ENCODE results near the gene UGT1A8. TPM values are rescaled to one million over a fixed set of nuclear protein-coding genes. Genes with fewer than 3 reads are reported as not detected.

Gene UGT1A8
- total RNA-seq, 1 donor from 2014 or later = 0.17 TPM

DNA sequence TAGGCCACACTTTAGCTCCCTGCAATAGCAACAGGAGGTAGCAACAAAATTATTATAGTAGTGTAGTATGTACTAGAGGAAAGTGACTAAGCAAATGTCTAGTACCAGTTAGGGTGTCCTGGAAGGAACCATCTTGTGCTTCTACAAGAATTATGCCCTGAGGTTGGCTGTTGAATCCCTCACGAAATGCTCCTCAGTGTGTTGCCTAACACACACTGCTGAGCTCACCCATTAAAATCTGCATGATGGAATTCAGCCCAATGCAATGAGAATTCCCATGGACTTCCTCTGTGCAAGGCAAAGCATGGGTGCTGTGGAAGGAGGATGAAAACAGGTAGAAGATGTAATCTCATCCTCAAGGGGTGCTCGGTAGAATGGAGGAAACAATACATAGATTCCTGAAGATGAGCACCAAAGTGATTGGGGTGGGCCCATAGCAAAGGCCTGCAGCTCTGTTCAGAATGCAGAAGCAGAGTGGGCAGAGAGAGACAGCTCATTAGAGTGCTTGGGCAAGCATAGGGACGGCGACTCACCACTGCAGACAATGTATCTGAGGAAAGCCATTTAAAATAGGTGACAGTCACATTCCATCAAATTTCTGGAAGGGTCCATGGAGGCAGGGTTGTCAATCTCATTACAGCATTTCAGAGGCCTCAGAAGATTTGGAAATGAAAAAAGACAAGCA is 63.1 kb downstream of the UGT1A8 start:
- peaks cover 15% of the 10 kb centered on the region for H3K27me3 Mint-ChIP-seq
- no peaks in the 10 kb centered on the region for H3K9me3 Mint-ChIP-seq
- H3K4me3 Mint-ChIP-seq = no peak overlapping the region
- TF ChIP-seq, protein P1, sequence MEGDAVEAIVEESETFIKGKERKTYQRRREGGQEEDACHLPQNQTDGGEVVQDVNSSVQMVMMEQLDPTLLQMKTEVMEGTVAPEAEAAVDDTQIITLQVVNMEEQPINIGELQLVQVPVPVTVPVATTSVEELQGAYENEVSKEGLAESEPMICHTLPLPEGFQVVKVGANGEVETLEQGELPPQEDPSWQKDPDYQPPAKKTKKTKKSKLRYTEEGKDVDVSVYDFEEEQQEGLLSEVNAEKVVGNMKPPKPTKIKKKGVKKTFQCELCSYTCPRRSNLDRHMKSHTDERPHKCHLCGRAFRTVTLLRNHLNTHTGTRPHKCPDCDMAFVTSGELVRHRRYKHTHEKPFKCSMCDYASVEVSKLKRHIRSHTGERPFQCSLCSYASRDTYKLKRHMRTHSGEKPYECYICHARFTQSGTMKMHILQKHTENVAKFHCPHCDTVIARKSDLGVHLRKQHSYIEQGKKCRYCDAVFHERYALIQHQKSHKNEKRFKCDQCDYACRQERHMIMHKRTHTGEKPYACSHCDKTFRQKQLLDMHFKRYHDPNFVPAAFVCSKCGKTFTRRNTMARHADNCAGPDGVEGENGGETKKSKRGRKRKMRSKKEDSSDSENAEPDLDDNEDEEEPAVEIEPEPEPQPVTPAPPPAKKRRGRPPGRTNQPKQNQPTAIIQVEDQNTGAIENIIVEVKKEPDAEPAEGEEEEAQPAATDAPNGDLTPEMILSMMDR (conservative IDR thresholded peaks at IDR 0.05) = no peak
- DNase-seq (ENCODE audit: extremely low spot score, unreplicated experiment) = no peak
- no peak overlapping the region for H3K27ac Mint-ChIP-seq
- no peaks in the 10 kb centered on the region for H3K4me1 Mint-ChIP-seq (ENCODE audit: unreplicated experiment)
- no peaks in the 10 kb centered on the region for H3K36me3 Mint-ChIP-seq

DNA sequence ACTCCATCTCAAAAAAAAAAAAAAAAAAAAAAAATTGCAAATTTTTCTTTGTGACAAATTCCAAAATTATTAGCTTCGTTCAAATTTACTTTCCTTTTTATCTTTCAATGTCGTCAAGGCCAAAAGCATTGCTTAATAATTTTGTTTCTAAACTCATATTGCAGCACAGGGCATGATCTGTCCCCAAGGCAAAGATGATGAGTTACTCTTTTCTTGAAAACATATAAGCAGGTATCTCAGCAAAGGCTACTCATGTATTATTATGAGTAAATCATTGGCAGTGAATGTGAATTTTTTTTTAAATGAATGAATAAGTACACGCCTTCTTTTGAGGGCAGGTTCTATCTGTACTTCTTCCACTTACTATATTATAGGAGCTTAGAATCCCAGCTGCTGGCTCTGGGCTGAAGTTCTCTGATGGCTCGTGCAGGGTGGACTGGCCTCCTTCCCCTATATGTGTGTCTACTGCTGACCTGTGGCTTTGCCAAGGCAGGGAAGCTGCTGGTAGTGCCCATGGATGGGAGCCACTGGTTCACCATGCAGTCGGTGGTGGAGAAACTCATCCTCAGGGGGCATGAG is 64.2 kb downstream of the UGT1A8 start, which contains the start of gene UGT1A7:
Gene UGT1A7, plus strand, starts transcription at position 381 of the 579 bp plus-strand sequence. Its CDS starts 37 bp downstream, at position 418.
- no peaks in the 10 kb centered on the region for H3K9me3 Mint-ChIP-seq
- no peak within 1 kb of the TSS for H3K4me3 Mint-ChIP-seq
- TF ChIP-seq, protein P1 (conservative IDR thresholded peaks at IDR 0.05) = no peak
- no peaks in the 10 kb centered on the region for H3K4me1 Mint-ChIP-seq (ENCODE audit: unreplicated experiment)
- H3K27ac Mint-ChIP-seq = no peak within 1 kb of the TSS
- H3K27me3 Mint-ChIP-seq = peaks cover 18% of the 10 kb centered on the region
- no peak for DNase-seq (ENCODE audit: extremely low spot score, unreplicated experiment)
- no peaks in the 10 kb centered on the region for H3K36me3 Mint-ChIP-seq

DNA sequence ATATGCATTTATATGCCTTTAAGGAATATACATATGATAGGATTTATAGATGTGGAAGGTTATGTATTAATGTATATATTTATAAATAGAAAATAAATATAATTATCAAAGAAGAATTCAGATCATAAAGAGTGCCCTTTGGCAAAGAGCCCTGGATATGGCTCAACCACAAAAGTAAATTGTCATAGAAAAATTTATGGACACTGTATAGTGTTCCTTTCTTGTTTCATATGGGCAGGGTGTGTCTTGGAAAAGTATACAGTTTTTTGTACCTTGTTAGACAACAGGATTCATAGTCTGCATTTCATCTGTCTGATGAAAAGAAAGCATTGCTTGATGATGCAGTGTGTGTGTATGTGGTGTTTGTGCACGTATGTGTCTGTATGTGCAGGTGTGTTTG is 67.2 kb downstream of the UGT1A8 start:
- Mint-ChIP-seq H3K4me1 (ENCODE audit: unreplicated experiment) (no peaks in the 10 kb centered on the region), H3K27me3 (peaks cover 15% of the 10 kb centered on the region), H3K27ac (no peak overlapping the region), H3K9me3 (no peaks in the 10 kb centered on the region), H3K36me3 (no peaks in the 10 kb centered on the region), H3K4me3 (no peak overlapping the region)
- DNase-seq (ENCODE audit: extremely low spot score, unreplicated experiment) = no peak
- TF ChIP-seq, protein P1 (conservative IDR thresholded peaks at IDR 0.05) = no peak

DNA sequence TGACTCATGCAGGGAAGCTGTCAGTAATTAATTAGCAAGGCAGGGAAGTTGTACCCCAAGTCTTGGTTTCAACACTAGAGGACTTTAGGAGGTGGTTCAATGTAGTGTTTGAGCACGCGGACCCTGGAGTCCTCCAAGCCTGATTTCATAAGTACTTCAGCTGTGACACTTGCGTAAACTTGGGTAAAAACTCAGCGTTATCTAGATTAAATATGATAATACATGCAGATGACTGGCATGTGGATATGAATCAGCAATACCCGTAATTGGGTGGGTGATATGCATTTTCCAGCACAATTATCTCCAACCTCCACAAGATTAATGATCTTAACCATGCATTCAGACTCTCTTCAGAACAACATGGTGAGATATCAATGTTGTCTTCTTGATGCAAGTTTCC is 69.5 kb downstream of the UGT1A8 start:
- H3K4me1 Mint-ChIP-seq (ENCODE audit: unreplicated experiment) = no peaks in the 10 kb centered on the region
- H3K27ac Mint-ChIP-seq = no peak overlapping the region
- no peaks in the 10 kb centered on the region for H3K9me3 Mint-ChIP-seq
- no peaks in the 10 kb centered on the region for H3K36me3 Mint-ChIP-seq
- TF ChIP-seq, protein P1 (conservative IDR thresholded peaks at IDR 0.05) = no peak
- peaks cover 8% of the 10 kb centered on the region for H3K27me3 Mint-ChIP-seq
- DNase-seq (ENCODE audit: extremely low spot score, unreplicated experiment) = no peak
- no peak overlapping the region for H3K4me3 Mint-ChIP-seq

DNA sequence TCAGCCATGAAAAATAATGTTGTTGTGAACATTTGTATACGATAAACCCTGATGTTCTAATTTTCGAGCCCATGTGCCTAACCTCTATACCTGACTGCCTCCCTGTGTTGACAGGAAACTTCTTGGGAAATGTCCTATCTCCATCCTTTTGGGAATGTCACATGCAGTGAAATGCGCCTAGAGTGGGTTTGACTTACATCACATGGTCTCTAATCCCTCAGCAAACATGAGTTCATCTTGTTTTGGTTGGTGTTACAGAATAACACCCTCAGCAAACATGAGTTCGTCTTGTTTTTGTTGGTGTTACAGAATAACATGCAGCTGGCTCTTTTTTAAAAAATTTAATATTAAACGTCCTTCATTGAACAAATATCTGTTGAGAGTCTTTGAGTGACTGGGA is 70.9 kb downstream of the UGT1A8 start:
- H3K4me1 Mint-ChIP-seq (ENCODE audit: unreplicated experiment) = no peaks in the 10 kb centered on the region
- TF ChIP-seq, protein P1 (conservative IDR thresholded peaks at IDR 0.05) = no peak
- H3K36me3 Mint-ChIP-seq = no peaks in the 10 kb centered on the region
- no peak overlapping the region for H3K27ac Mint-ChIP-seq
- H3K9me3 Mint-ChIP-seq = no peaks in the 10 kb centered on the region
- peaks cover 7% of the 10 kb centered on the region for H3K27me3 Mint-ChIP-seq
- no peak for DNase-seq (ENCODE audit: extremely low spot score, unreplicated experiment)
- no peak overlapping the region for H3K4me3 Mint-ChIP-seq

All from type B pancreatic cell (in vitro differentiated cells).